ENCODE measurements around the gene GET3. TPM values are rescaled to one million over a fixed set of nuclear protein-coding genes. Genes with fewer than 3 reads are reported as not detected.

GET3 gene
- total and polyA plus RNA-seq, 3 donors from 2014 or later = 89.3 to 134 (median 109) TPM

- intact Hi-C loops (cut with DNase I; ENCODE audit: low total_unique reads) = no loop called here
- Histone ChIP-seq H3K27ac (no peak overlapping the region), H3K9me3 (no peaks in the 10 kb centered on the region), H3K4me3 (no peak overlapping the region), H3K27me3 (no peaks in the 10 kb centered on the region), H3K4me1 (peaks cover 5% of the 10 kb centered on the region), H3K36me3 (ENCODE audit: low read depth, missing control alignments) (no peaks in the 10 kb centered on the region)
- 83 to 87% methylated on average over 18 to 23 of the region's 23 CpGs for WGBS, 2 donors
- TF ChIP-seq CTCF (IDR thresholded peaks at IDR 0.05) (no peak), POLR2A (IDR thresholded peaks at IDR 0.05) (no peak)
- no peak for DNase-seq
Measured at GRCh38 chr19:12752056-12752781, 14.9 kb downstream of the GET3 start.

DNA sequence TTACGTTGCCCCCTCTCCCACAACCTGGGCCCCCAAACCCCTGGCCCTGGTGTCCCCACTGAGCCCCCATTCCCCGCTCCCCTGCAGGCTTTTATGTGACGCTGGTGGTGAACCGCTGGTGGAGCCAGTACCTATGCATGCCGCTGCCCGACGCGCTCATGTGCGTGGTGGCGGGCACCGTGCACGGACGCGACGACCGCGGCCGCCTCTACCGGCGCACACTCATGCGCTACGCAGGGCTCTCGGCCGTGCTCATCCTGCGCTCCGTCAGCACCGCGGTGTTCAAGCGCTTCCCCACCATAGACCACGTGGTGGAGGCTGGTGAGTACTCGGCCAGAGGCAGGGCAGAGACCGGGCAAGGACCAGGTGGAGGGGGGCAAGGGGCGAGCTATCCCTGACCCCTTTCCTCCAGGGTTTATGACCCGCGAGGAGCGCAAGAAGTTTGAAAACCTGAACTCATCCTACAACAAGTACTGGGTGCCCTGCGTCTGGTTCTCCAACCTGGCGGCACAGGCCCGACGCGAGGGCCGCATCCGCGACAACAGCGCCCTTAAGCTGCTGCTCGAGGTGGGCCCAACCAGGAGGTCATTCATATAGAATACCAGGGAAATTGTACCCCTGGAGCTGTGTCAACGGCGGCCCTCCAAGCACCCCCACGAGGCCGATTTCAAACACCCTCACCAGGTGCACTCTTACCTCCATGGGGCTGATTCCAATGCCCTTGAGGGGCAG lies 17.3 kb downstream of the GET3 start:
- no peak for TF ChIP-seq POLR2A (IDR thresholded peaks at IDR 0.05)
- TF ChIP-seq CTCF (IDR thresholded peaks at IDR 0.05) = no peak
- WGBS, 2 donors = 58 to 61% methylated on average over 26 to 50 of the region's 50 CpGs
- intact Hi-C loops (cut with DNase I; ENCODE audit: low total_unique reads) = no loop called here

GRCh38 chr19:12756150-12756883 lies 19.0 kb downstream of the GET3 start:
- Histone ChIP-seq H3K9me3 (no peaks in the 10 kb centered on the region), H3K4me3 (no peak overlapping the region), H3K36me3 (ENCODE audit: low read depth, missing control alignments) (no peaks in the 10 kb centered on the region), H3K27ac (no peak overlapping the region), H3K4me1 (peaks cover 2% of the 10 kb centered on the region), H3K27me3 (no peaks in the 10 kb centered on the region)
- no peak for DNase-seq
- 84 to 86% methylated on average over 16 to 19 of the region's 19 CpGs for WGBS, 2 donors
- intact Hi-C loops (cut with DNase I; ENCODE audit: low total_unique reads) = no loop called here
- TF ChIP-seq CTCF (IDR thresholded peaks at IDR 0.05) = no peak
- no peak for TF ChIP-seq POLR2A (IDR thresholded peaks at IDR 0.05)

More for the DNA sequence above, 17.3 kb downstream of the GET3 start:
- H3K4me3 ChIP-seq = no peak overlapping the region
- no peak overlapping the region for H3K27ac ChIP-seq
- H3K36me3 ChIP-seq (ENCODE audit: low read depth, missing control alignments) = no peaks in the 10 kb centered on the region
- DNase-seq = no peak
- no peaks in the 10 kb centered on the region for H3K27me3 ChIP-seq
- H3K4me1 ChIP-seq = peaks cover 7% of the 10 kb centered on the region
- no peaks in the 10 kb centered on the region for H3K9me3 ChIP-seq

DNA sequence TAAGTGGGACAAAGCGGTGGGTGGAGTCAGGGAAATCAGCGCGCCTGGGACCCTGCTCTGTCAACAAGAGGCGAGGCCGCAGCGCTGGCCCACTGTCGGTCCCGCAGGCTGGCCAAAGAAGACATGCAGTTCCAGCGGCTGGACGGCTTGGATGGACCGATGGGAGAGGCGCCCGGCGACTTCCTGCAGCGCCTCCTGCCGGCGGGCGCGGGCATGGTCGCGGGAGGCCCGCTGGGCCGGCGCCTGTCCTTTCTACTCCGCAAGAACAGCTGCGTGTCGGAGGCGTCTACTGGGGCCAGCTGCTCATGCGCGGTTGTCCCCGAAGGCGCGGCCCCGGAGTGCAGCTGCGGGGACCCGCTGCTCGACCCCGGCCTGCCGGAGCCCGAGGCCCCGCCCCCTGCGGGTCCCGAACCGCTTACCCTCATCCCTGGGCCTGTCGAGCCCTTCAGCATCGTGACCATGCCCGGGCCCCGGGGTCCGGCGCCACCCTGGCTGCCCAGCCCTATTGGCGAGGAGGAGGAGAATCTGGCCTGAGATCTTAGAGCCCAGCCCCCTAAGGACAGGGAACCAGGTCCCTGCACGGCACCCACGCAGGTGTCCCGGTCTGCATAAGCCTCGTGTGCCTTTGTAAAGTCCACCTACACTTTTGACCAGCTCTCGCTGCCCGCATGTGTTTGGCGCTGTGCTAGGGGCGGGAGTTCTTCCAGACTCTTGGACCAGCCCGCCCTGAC lies 20.4 kb downstream of the GET3 start:
- TF ChIP-seq POLR2A (IDR thresholded peaks at IDR 0.05) = no peak
- peak; percentile 74 to 94 (median 89) for TF ChIP-seq CTCF (IDR thresholded peaks at IDR 0.05)
- Histone ChIP-seq H3K36me3 (ENCODE audit: low read depth, missing control alignments) (no peaks in the 10 kb centered on the region), H3K9me3 (no peaks in the 10 kb centered on the region), H3K27me3 (no peaks in the 10 kb centered on the region), H3K27ac (no peak overlapping the region), H3K4me1 (peaks cover 2% of the 10 kb centered on the region), H3K4me3 (peak overlapping the region; percentile 33 to 50)
- intact Hi-C loops (cut with DNase I; ENCODE audit: low total_unique reads) = no loop called here
- WGBS, 2 donors = 7 to 10% methylated on average over 25 to 53 of the region's 60 CpGs
- DNase-seq = peak; percentile 80
